ENCODE measurements around the gene SDS. TPM values are rescaled to one million over a fixed set of nuclear protein-coding genes. Genes with fewer than 3 reads are reported as not detected.

The SDS gene
- total RNA-seq, 1 donor from 2014 or later, result not detected

DNA sequence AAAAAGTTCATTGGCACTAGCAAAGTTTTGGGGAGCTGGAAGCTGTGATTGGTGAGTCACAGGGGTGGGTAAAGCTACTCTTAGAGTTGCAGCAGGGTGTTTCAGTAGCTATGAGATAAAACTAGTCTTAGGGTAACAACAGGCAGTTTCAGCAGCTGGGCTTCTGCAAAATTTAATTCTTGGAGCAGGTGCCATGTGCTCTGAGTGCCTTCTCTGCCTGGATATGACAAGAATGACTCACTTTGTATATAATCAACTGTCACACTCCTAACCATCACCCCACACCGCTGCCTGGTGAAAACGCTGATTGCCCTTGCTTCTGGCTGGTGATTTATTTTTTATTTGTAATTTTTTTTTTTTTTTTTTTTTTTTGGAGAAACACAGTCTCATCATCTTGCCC is 55.8 kb downstream of the SDS start:
- intact Hi-C loops (cut with micrococcal nuclease), result no loop called here
- peaks cover 4% of the 10 kb centered on the region for H3K27me3 ChIP-seq (ENCODE audit: low read depth)
- DNase-seq, result no peak

GRCh38 chr12:113347107-113347506 is 56.6 kb downstream of the SDS start:
- H3K36me3 ChIP-seq, result no peaks in the 10 kb centered on the region
- peaks cover 4% of the 10 kb centered on the region for H3K27me3 ChIP-seq (ENCODE audit: low read depth)
- H3K27ac ChIP-seq (replicated peaks), result no peak overlapping the region
- H3K9me3 ChIP-seq (replicated peaks), result no peaks in the 10 kb centered on the region
- intact Hi-C loops (cut with micrococcal nuclease), result no loop called here
- no peaks in the 10 kb centered on the region for H3K4me1 ChIP-seq
- no peak for DNase-seq
- no peak overlapping the region for H3K4me3 ChIP-seq
- no peak for TF ChIP-seq CTCF (IDR thresholded peaks at IDR 0.05; ENCODE audit: borderline replicate concordance)

More for the DNA sequence above, 55.8 kb downstream of the SDS start:
- no peak for TF ChIP-seq CTCF (IDR thresholded peaks at IDR 0.05; ENCODE audit: borderline replicate concordance)
- Histone ChIP-seq H3K27ac (replicated peaks) (no peak overlapping the region), H3K9me3 (replicated peaks) (no peaks in the 10 kb centered on the region), H3K4me1 (no peaks in the 10 kb centered on the region), H3K4me3 (no peak overlapping the region), H3K36me3 (no peaks in the 10 kb centered on the region)

DNA sequence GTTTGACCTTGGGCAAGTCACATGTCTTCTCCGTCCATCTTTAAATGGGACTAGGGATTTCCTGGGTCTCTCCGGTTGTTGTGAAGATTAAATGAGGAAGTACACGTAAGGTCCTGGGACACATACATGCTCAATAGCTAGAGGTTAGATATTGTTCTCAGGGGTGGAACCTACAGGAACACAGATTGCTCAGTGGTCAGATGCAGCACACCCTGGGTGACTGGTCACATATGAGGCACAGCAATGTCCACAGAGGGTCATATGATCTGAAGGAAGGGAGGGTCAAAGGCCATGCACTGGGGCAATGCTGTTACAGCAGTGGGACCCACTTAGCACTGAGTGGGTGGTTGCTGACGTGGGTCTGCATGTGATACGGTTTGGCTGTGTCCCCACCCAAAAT is 57.3 kb downstream of the SDS start:
- H3K4me1 ChIP-seq, result no peaks in the 10 kb centered on the region
- H3K9me3 ChIP-seq (replicated peaks), result no peaks in the 10 kb centered on the region
- H3K27me3 ChIP-seq (ENCODE audit: low read depth), result peaks cover 4% of the 10 kb centered on the region
- DNase-seq, result no peak
- no peaks in the 10 kb centered on the region for H3K36me3 ChIP-seq
- intact Hi-C loops (cut with micrococcal nuclease), result no loop called here
- no peak overlapping the region for H3K4me3 ChIP-seq
- TF ChIP-seq CTCF (IDR thresholded peaks at IDR 0.05; ENCODE audit: borderline replicate concordance), result no peak
- no peak overlapping the region for H3K27ac ChIP-seq (replicated peaks)

- intact Hi-C loops (cut with micrococcal nuclease), result no loop called here
- no peak for DNase-seq
- Histone ChIP-seq H3K36me3 (no peaks in the 10 kb centered on the region), H3K4me3 (no peak overlapping the region), H3K9me3 (replicated peaks) (no peaks in the 10 kb centered on the region), H3K4me1 (no peaks in the 10 kb centered on the region), H3K27me3 (ENCODE audit: low read depth) (peaks cover 4% of the 10 kb centered on the region), H3K27ac (replicated peaks) (no peak overlapping the region)
- TF ChIP-seq CTCF (IDR thresholded peaks at IDR 0.05; ENCODE audit: borderline replicate concordance), result no peak
These were observed 58.4 kb downstream of the SDS start for GRCh38 chr12:113345318-113345717.

Other genes starting within 250 kb of the SDS start
- gene DDX54, start 218.4 kb downstream of the SDS start, total RNA-seq, result 34.7 TPM
- gene RITA1, start 218.2 kb downstream of the SDS start, total RNA-seq, result 17.9 TPM
- 153 TPM for gene TPCN1, start 182.4 kb downstream of the SDS start, total RNA-seq
- gene SLC8B1, start 68.8 kb downstream of the SDS start, total RNA-seq, result 9.2 TPM
- gene PLBD2, start 45.3 kb downstream of the SDS start, total RNA-seq, result 28.9 TPM
- gene SDSL, start 18.5 kb upstream of the SDS start, total RNA-seq, result 13.3 TPM
- not detected for gene LHX5, start 68.0 kb upstream of the SDS start, total RNA-seq

All from left ventricle myocardium inferior (tissue), 1 donor.